ENCODE results near the gene VEGFB.

- TF ChIP-seq, protein P1, sequence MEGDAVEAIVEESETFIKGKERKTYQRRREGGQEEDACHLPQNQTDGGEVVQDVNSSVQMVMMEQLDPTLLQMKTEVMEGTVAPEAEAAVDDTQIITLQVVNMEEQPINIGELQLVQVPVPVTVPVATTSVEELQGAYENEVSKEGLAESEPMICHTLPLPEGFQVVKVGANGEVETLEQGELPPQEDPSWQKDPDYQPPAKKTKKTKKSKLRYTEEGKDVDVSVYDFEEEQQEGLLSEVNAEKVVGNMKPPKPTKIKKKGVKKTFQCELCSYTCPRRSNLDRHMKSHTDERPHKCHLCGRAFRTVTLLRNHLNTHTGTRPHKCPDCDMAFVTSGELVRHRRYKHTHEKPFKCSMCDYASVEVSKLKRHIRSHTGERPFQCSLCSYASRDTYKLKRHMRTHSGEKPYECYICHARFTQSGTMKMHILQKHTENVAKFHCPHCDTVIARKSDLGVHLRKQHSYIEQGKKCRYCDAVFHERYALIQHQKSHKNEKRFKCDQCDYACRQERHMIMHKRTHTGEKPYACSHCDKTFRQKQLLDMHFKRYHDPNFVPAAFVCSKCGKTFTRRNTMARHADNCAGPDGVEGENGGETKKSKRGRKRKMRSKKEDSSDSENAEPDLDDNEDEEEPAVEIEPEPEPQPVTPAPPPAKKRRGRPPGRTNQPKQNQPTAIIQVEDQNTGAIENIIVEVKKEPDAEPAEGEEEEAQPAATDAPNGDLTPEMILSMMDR (IDR thresholded peaks at IDR 0.05) = no peak
- TF ChIP-seq EZH2phosphoT487 (IDR thresholded peaks at IDR 0.05) = no peak
These were observed 53.4 kb downstream of the VEGFB start for GRCh38 chr11:64287676-64288352.
